ENCODE measurements around the gene RASGRP1.

- TF ChIP-seq CTCF (IDR thresholded peaks at IDR 0.05) = no peak
- no peak for TF ChIP-seq POLR2AphosphoS5 (IDR thresholded peaks at IDR 0.05)
- no peak for TF ChIP-seq POLR2A (IDR thresholded peaks at IDR 0.05)
- TF ChIP-seq EP300 (IDR thresholded peaks at IDR 0.05) = no peak
These were observed 74.2 kb downstream of the RASGRP1 start for GRCh38 chr15:38490242-38490922.
